ENCODE results near the gene PDE11A. TPM values are rescaled to one million over a fixed set of nuclear protein-coding genes. Genes with fewer than 3 reads are reported as not detected.
"Not testable (repeated sequence)": the region's sequence is repeated elsewhere in the genome, so short reads cannot be mapped to it uniquely, and the experiment has no call there.

PDE11A gene
- total RNA-seq, 4 donors from 2014 or later, result 0.37 to 1.2 (median 1.1) TPM; not detected in 1

DNA sequence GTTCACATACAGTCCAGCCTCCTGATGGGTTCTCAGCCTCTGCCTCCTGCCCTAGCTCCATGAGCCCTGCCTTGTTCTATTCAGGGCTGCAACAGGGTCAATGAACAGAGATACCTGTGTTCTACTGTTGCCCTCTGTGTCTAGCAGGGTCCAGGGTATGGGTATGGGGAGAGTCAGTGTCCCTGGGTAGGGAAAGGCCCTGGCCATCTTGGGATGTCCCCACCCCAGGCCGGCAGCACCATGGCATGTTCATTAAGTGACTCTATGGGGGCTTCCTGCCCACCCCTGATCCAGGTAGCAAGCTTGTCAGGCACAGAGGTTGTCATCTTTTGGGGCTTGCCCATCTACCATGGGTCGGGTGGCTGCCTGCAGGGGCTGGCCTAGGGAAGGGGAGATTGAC is 13.5 kb downstream of the PDE11A start:
- in situ Hi-C loops (cut with MboI; ENCODE audit: low pct_ligation_motif_present in 1 of 4, low pct_unique_long_range_greater_than_20kb in 1 of 4, low sequenced_read_pairs in 3 of 4), result no loop called here
- no peaks in the 10 kb centered on the region for H3K4me1 ChIP-seq
- 86% methylated on average over 2 of the region's 2 CpGs; no CpG with 5 or more reads in 1 of the 2 donors for WGBS, 2 donors (ENCODE audit: low coverage in 1 of 2)
- H3K27ac ChIP-seq, result no peak overlapping the region
- H3K4me3 ChIP-seq, result no peak overlapping the region
- TF ChIP-seq POLR2AphosphoS5 (IDR thresholded peaks at IDR 0.05) (no peak), POLR2A (IDR thresholded peaks at IDR 0.05) (no peak), EP300 (IDR thresholded peaks at IDR 0.05; ENCODE audit: low read depth) (no peak)
- TF ChIP-seq, protein P1, sequence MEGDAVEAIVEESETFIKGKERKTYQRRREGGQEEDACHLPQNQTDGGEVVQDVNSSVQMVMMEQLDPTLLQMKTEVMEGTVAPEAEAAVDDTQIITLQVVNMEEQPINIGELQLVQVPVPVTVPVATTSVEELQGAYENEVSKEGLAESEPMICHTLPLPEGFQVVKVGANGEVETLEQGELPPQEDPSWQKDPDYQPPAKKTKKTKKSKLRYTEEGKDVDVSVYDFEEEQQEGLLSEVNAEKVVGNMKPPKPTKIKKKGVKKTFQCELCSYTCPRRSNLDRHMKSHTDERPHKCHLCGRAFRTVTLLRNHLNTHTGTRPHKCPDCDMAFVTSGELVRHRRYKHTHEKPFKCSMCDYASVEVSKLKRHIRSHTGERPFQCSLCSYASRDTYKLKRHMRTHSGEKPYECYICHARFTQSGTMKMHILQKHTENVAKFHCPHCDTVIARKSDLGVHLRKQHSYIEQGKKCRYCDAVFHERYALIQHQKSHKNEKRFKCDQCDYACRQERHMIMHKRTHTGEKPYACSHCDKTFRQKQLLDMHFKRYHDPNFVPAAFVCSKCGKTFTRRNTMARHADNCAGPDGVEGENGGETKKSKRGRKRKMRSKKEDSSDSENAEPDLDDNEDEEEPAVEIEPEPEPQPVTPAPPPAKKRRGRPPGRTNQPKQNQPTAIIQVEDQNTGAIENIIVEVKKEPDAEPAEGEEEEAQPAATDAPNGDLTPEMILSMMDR (IDR thresholded peaks at IDR 0.05), result no peak
- H3K36me3 ChIP-seq, result no peaks in the 10 kb centered on the region
- H3K9me3 ChIP-seq, result no peaks in the 10 kb centered on the region
- no peaks in the 10 kb centered on the region for H3K27me3 ChIP-seq
- intact Hi-C loops (cut with DNase I; ENCODE audit: low total_unique reads), result no loop called here
- DNase-seq, result no peak

- TF ChIP-seq, protein P1 (IDR thresholded peaks at IDR 0.05), result no peak
- TF ChIP-seq EP300 (IDR thresholded peaks at IDR 0.05; ENCODE audit: low read depth) (no peak), POLR2A (IDR thresholded peaks at IDR 0.05) (no peak), POLR2AphosphoS5 (IDR thresholded peaks at IDR 0.05) (no peak)
- intact Hi-C loops (cut with DNase I; ENCODE audit: low total_unique reads) (no loop called here), in situ Hi-C loops (cut with MboI; ENCODE audit: low pct_ligation_motif_present in 1 of 4, low pct_unique_long_range_greater_than_20kb in 1 of 4, low sequenced_read_pairs in 3 of 4) (no loop called here)
- no peak overlapping the region for H3K27ac ChIP-seq
- H3K9me3 ChIP-seq, result no peaks in the 10 kb centered on the region
- H3K4me3 ChIP-seq, result no peak overlapping the region
- 50 to 69% methylated on average over 2 of the region's 2 CpGs for WGBS, 2 donors (ENCODE audit: low coverage in 1 of 2)
- H3K27me3 ChIP-seq, result no peaks in the 10 kb centered on the region
- DNase-seq, result no peak
- H3K36me3 ChIP-seq, result no peaks in the 10 kb centered on the region
- no peaks in the 10 kb centered on the region for H3K4me1 ChIP-seq
Measured at GRCh38 chr2:178057179-178057680, 15.3 kb downstream of the PDE11A start.

DNA sequence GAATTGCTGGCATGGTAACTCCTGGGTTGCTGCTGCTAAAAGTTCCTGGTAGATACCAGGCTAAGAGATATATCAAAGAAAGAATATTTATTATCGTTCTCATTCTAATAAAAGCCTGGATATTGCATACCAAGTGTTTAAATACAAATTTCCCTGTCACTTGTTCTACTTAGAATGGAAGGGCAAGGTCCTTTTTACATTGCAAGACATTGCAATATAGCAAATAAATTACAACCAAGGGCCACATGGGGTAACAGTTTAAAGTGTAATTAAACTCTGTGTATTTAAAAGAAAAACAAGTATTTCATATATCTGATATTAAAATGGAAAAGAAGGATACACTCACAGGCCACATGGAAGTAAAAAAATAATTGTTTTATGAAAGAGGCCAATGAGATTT is 16.2 kb downstream of the PDE11A start:
- WGBS, 2 donors (ENCODE audit: low coverage in 1 of 2), result 69 to 94% methylated on average over 1 of the region's 1 CpG
- in situ Hi-C loops (cut with MboI; ENCODE audit: low pct_ligation_motif_present in 1 of 4, low pct_unique_long_range_greater_than_20kb in 1 of 4, low sequenced_read_pairs in 3 of 4) (no loop called here), intact Hi-C loops (cut with DNase I; ENCODE audit: low total_unique reads) (no loop called here)
- Histone ChIP-seq H3K4me1 (no peaks in the 10 kb centered on the region), H3K36me3 (no peaks in the 10 kb centered on the region), H3K27me3 (no peaks in the 10 kb centered on the region), H3K4me3 (no peak overlapping the region), H3K9me3 (no peaks in the 10 kb centered on the region), H3K27ac (no peak overlapping the region)
- TF ChIP-seq, protein P1 (IDR thresholded peaks at IDR 0.05), result no peak
- no peak for TF ChIP-seq POLR2AphosphoS5 (IDR thresholded peaks at IDR 0.05)
- no peak for TF ChIP-seq POLR2A (IDR thresholded peaks at IDR 0.05)
- no peak for TF ChIP-seq EP300 (IDR thresholded peaks at IDR 0.05; ENCODE audit: low read depth)
- DNase-seq, result no peak

DNA sequence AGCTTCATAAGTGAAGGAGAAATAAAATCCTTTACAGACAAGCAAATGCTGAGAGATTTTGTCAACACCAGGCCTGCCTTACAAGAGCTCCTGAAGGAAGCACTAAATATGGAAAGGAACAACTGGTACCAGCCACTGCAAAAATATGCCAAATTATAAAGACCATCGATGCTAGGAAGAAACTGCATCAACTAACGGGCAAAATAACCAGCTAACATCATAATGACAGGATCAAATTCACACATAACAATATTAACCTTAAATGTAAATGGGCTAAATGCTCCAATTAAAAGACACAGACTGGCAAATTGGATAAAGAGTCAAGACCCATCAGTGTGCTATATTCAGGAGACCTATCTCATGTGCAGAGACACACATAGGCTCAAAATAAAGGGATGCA is 21.3 kb downstream of the PDE11A start:
- in situ Hi-C loops (cut with MboI; ENCODE audit: low pct_ligation_motif_present in 1 of 4, low pct_unique_long_range_greater_than_20kb in 1 of 4, low sequenced_read_pairs in 3 of 4); H3K9me3 ChIP-seq; H3K27ac ChIP-seq; intact Hi-C loops (cut with DNase I; ENCODE audit: low total_unique reads); H3K4me1 ChIP-seq; H3K4me3 ChIP-seq; DNase-seq; H3K27me3 ChIP-seq; H3K36me3 ChIP-seq: not testable (repeated sequence)
- WGBS, 2 donors (ENCODE audit: low coverage in 1 of 2), result 83% methylated on average over 2 of the region's 2 CpGs; no CpG with 5 or more reads in 1 of the 2 donors

DNA sequence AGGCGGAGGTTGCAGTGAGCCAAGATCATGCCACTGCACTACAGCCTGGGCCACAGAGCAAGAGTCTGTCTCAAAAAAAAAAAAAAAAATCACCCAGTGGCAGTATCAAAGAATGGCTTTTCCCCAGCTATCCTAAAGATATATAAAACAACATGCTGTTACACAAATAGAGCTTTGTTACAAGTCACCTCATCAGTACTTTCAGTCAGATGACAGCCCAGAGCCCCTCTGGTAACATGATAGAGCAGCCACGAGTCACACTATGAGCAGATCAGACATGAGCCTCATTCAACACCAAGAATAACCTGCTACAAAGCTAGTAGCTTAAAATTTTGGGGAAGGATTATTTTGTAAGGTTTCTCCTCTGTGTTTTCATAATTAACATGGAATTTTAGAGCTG is 25.2 kb downstream of the PDE11A start:
- Histone ChIP-seq H3K4me3 (no peak overlapping the region), H3K4me1 (no peaks in the 10 kb centered on the region), H3K36me3 (no peaks in the 10 kb centered on the region), H3K27ac (no peak overlapping the region), H3K27me3 (no peaks in the 10 kb centered on the region), H3K9me3 (no peaks in the 10 kb centered on the region)
- in situ Hi-C loops (cut with MboI; ENCODE audit: low pct_ligation_motif_present in 1 of 4, low pct_unique_long_range_greater_than_20kb in 1 of 4, low sequenced_read_pairs in 3 of 4), result no loop called here
- WGBS, 2 donors (ENCODE audit: low coverage in 1 of 2), result 79% methylated on average over 2 of the region's 2 CpGs; no CpG with 5 or more reads in 1 of the 2 donors
- no peak for DNase-seq
- intact Hi-C loops (cut with DNase I; ENCODE audit: low total_unique reads), result no loop called here
- TF ChIP-seq, protein P1 (IDR thresholded peaks at IDR 0.05), result no peak
- no peak for TF ChIP-seq POLR2AphosphoS5 (IDR thresholded peaks at IDR 0.05)
- no peak for TF ChIP-seq POLR2A (IDR thresholded peaks at IDR 0.05)

All from transverse colon (tissue), 4 donors.